Spleen (tissue), 11 donors: ENCODE measurements around the gene MRC2. TPM values are rescaled to one million over a fixed set of nuclear protein-coding genes. Genes with fewer than 3 reads are reported as not detected.

Experiments
- DNase-seq: peaks from one replicate; pipeline ENCODE4 v3.0.0-alpha.2; 2020
- H3K27ac ChIP-seq, 8 donors: fragments of 200-600 bp; sonication (generic) in 7 of 8; 1 replicate in 4 of 8; 2 replicates in 4 of 8; pipeline versions ENCODE4 v1.5.0 to v1.8.0; 2016 to 2021; ENCODE audit warnings: inconsistent platforms in 4 of 8, mild to moderate bottlenecking in 4 of 8, moderate library complexity in 1 of 8
- H3K27me3 ChIP-seq, 7 donors: fragments of 200-600 bp; sonication (generic) in 6 of 7; replicated peaks in 1 of 7; 1 replicate in 4 of 7; 2 replicates in 3 of 7; pipeline versions ENCODE4 v1.5.0 to v1.8.0; 2016 to 2021; ENCODE audit warnings: inconsistent platforms in 3 of 7, mild to moderate bottlenecking in 1 of 7
- H3K36me3 ChIP-seq, 6 donors: fragments of 200-600 bp; sonication (generic) in 5 of 6; 1 replicate in 4 of 6; 2 replicates in 2 of 6; pipeline versions ENCODE4 v1.5.0 to v1.8.0; 2016 to 2021; ENCODE audit warnings: inconsistent platforms in 2 of 6
- H3K4me1 ChIP-seq, 6 donors: fragments of 200-600 bp; sonication (generic) in 5 of 6; 1 replicate in 3 of 6; 2 replicates in 3 of 6; pipeline versions ENCODE4 v1.5.0 to v1.8.0; 2016 to 2021; ENCODE audit warnings: inconsistent platforms in 3 of 6
- H3K4me3 ChIP-seq, 8 donors: fragments of 200-600 bp; sonication (generic) in 7 of 8; 1 replicate in 4 of 8; 2 replicates in 4 of 8; pipeline versions ENCODE4 v1.5.0 to v1.8.0; 2016 to 2021; ENCODE audit warnings: inconsistent platforms in 4 of 8, mild to moderate bottlenecking in 4 of 8, moderate library complexity in 2 of 8
- H3K9me3 ChIP-seq, 8 donors: fragments of 200-600 bp; sonication (generic) in 7 of 8; 1 replicate in 4 of 8; 2 replicates in 4 of 8; pipeline versions ENCODE4 v1.5.0 to v1.8.0; 2016 to 2021; ENCODE audit warnings: inconsistent platforms in 4 of 8
- CTCF ChIP-seq, 11 experiments: fragments of 200-600 bp in 7 of 11; fragments of 450-650 bp in 4 of 11; sonication (generic) in 4 of 11; IDR thresholded peaks in 8 of 11; conservative IDR thresholded peaks in 3 of 11; 1 replicate in 7 of 11; 2 replicates in 4 of 11; pipeline versions ENCODE4 v1.4.0 to v1.8.0; 2016 to 2021; ENCODE audit warnings: antibody characterized with exemption in 11 of 11, inconsistent platforms in 4 of 11, mild to moderate bottlenecking in 1 of 11
- POLR2A ChIP-seq, 3 donors: fragments of 450-650 bp; IDR thresholded peaks; one replicate each; pipeline ENCODE4 v1.5.1; 2017; ENCODE audit warnings: antibody characterized with exemption in 3 of 3, mild to moderate bottlenecking in 1 of 3
- POLR2AphosphoS5 ChIP-seq, 3 donors: sonication (generic); formaldehyde crosslinking; IDR thresholded peaks; one replicate each; pipeline ENCODE4 v1.5.1; 2017; ENCODE audit warnings: antibody characterized with exemption in 3 of 3
- whole genome bisulfite sequencing, 5 donors: extraction: QIAGEN DNeasy Blood & Tissue Kit in 3 of 5; methylation state at CpG; one replicate each; pipeline versions ENCODE4 v1.1.5 to v1.1.7; 2013 to 2018; 5-methylcytosine and 5-hydroxymethylcytosine counted together
- intact Hi-C: fragments of 100-400 bp; cut with DNase I; formaldehyde crosslinking; loops from one replicate; pipeline ENCODE4 v1.15.0; 2023; ENCODE audit warnings: low total_unique reads
- polyA plus RNA-seq, 3 donors: library from polyadenylated mRNA; stranded (reverse); fragments of 200-250 nt; gene quantifications; one replicate each; pipeline ENCODE4 v1.2.1, GENCODE V29; 2013
- total RNA-seq, 7 donors: library from RNA; depleted of rRNA in 3 of 7; stranded (reverse); fragments of >200 nt in 3 of 7; fragmentation: NEBNext Ultra II Directional in 4 of 7; extraction: Animal tissue kit (Norgen Biotek cat#: 25700) in 4 of 7; gene quantifications; one replicate each; pipeline versions ENCODE4 v1.1.0 to v1.2.1, GENCODE V29; 2016 to 2021
- donor health status: healthy with polysubstance abuse.
- donor health status: DM: no; HTN: no; CAD: no; lungs with moderate emphysema.
- donor health status: DM: no; HTN: no; CAD: no.
- donor health status: Bipolar disorder and iron deficiency.
- donor health status: healthy.
- donor health status: DM: no; HTN: no; CAD: no.
- donor health status: DM: yes; HTN: yes; CAD: no.

MRC2 gene
- total and polyA plus RNA-seq, 10 donors: 4.5 to 75.1 (median 38.7) TPM

- WGBS, 5 donors: 45 to 82% (median 51%) methylated on average over 5 to 6 of the region's 6 CpGs
- H3K27me3 ChIP-seq: peaks cover 0 to 5% (median 0%) of the 10 kb centered on the region in 7 donors
- TF ChIP-seq CTCF (IDR thresholded peaks at IDR 0.05 in 8 of 11, conservative IDR thresholded peaks at IDR 0.05 in 3 of 11): no peak
- no peak for TF ChIP-seq POLR2A (IDR thresholded peaks at IDR 0.05)
- TF ChIP-seq POLR2AphosphoS5 (IDR thresholded peaks at IDR 0.05): no peak
- no peaks in the 10 kb centered on the region for H3K9me3 ChIP-seq
- no peak overlapping the region for H3K4me3 ChIP-seq
- no peak for DNase-seq
- peaks cover 0 to 28% (median 0%) of the 10 kb centered on the region in 6 donors for H3K36me3 ChIP-seq
- intact Hi-C loops: no loop called here
- H3K4me1 ChIP-seq: no peaks in the 10 kb centered on the region
- H3K27ac ChIP-seq: no peak overlapping the region
These were observed 46.9 kb downstream of the MRC2 start for GRCh38 chr17:62674363-62674739.

GRCh38 chr17:62674841-62675240 lies 47.4 kb downstream of the MRC2 start:
- Histone ChIP-seq H3K4me1 (no peaks in the 10 kb centered on the region), H3K27ac (no peak overlapping the region), H3K4me3 (no peak overlapping the region), H3K9me3 (no peaks in the 10 kb centered on the region), H3K27me3 (peaks cover 0 to 5% (median 0%) of the 10 kb centered on the region in 7 donors), H3K36me3 (peaks cover 0 to 33% (median 0%) of the 10 kb centered on the region in 6 donors)
- intact Hi-C loops: no loop called here
- DNase-seq: no peak
- TF ChIP-seq POLR2A (IDR thresholded peaks at IDR 0.05) (no peak), CTCF (IDR thresholded peaks at IDR 0.05 in 8 of 11, conservative IDR thresholded peaks at IDR 0.05 in 3 of 11) (no peak), POLR2AphosphoS5 (IDR thresholded peaks at IDR 0.05) (no peak)
- WGBS, 5 donors: 82 to 97% (median 89%) methylated on average over 3 of the region's 3 CpGs

DNA sequence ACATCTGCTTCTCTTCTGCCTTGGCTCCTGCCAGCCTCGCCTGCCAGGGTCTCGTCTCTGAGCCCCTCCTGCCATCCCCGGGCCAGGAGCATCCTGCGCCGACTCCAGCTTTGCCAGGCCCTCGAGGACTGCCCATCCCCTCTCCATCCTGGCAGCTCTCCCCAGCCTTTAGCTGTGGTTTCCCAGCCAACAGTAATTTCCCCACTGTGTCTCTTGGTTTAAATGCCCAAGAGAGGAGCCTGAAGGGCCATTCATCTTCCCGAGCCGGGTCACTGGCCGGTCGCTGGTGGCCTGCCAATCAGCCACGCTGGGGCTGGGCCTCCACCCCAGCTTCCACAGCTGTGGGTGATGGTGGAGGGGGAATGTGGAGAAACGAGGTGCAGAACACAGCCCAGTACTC lies 47.8 kb downstream of the MRC2 start:
- WGBS, 5 donors: 80 to 92% (median 85%) methylated on average over 6 to 12 of the region's 12 CpGs
- no peak for DNase-seq
- Histone ChIP-seq H3K4me3 (no peak overlapping the region), H3K36me3 (peaks cover 0 to 37% (median 0%) of the 10 kb centered on the region in 6 donors), H3K27me3 (peaks cover 0 to 5% (median 0%) of the 10 kb centered on the region in 7 donors), H3K27ac (no peak overlapping the region), H3K9me3 (no peaks in the 10 kb centered on the region), H3K4me1 (no peaks in the 10 kb centered on the region)
- intact Hi-C loops: no loop called here
- TF ChIP-seq POLR2AphosphoS5 (IDR thresholded peaks at IDR 0.05): no peak
- no peak for TF ChIP-seq POLR2A (IDR thresholded peaks at IDR 0.05)
- TF ChIP-seq CTCF (IDR thresholded peaks at IDR 0.05 in 8 of 11, conservative IDR thresholded peaks at IDR 0.05 in 3 of 11): no peak

DNA sequence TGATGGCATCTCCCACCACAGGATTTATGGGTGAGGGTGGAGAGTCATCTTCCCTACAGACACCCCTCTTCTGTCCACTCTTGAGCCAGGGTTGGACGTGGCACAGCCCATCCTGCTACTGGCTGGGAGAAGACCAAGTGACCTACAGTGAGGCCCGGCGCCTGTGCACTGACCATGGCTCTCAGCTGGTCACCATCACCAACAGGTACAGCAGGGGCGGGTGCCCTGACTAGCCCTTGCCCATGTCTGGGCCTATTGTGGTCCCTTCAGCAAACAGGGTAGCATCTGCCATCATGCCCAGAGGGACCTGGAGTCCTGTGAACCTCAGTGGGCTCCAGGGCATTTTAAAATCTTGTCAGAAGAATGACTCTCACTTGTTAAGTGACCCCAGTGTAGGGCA lies 48.2 kb downstream of the MRC2 start:
- Histone ChIP-seq H3K36me3 (peaks cover 0 to 41% (median 0%) of the 10 kb centered on the region in 6 donors), H3K9me3 (no peaks in the 10 kb centered on the region), H3K4me3 (no peak overlapping the region), H3K27ac (no peak overlapping the region), H3K27me3 (peaks cover 0 to 5% (median 0%) of the 10 kb centered on the region in 7 donors), H3K4me1 (no peaks in the 10 kb centered on the region)
- WGBS, 5 donors: 58 to 90% (median 86%) methylated on average over 2 to 4 of the region's 4 CpGs
- DNase-seq: no peak
- intact Hi-C loops: no loop called here
- TF ChIP-seq POLR2AphosphoS5 (IDR thresholded peaks at IDR 0.05) (no peak), POLR2A (IDR thresholded peaks at IDR 0.05) (no peak), CTCF (IDR thresholded peaks at IDR 0.05 in 8 of 11, conservative IDR thresholded peaks at IDR 0.05 in 3 of 11) (no peak)
